Activated CD8-positive, alpha-beta memory T cell treated with anti-CD3 and anti-CD28 coated beads, Interleukin-2, amount 50 U/mL, for 4 hours (primary cell): ENCODE data around the gene ASNS.

Source experiments
- DNase-seq: peaks from one replicate; pipeline ENCODE4 v3.0.0-alpha.2; 2020

ASNS gene

DNA sequence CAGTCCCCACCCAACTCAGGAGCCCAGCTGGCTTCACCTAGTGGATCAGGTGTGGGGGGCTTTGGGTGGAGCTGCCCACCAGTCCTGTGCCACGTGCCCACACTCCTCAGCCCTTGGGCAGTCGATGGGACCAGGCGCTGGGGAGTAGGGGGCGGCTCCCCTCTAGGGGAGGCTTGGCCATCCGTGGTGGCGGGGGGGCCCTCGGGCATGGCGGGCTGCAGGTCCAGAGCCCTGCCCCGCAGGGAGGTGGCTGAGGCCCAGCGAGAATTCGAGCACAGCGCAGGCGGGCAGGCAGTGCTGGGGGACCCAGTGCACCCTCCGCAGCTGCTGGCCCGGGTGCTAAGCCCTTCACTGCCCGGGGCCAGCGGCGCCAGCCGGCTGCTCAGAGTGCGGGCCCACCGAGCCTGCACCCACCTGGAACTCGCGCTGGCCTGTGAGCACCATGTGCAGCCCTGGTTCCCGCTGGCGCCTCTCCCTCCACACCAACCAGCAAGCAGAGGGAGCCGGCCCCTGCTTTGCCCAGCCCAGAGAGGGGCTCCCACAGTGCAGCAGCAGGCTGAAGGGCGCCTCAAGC lies 29.3 kb downstream of the ASNS start:
- DNase-seq = no peak

DNA sequence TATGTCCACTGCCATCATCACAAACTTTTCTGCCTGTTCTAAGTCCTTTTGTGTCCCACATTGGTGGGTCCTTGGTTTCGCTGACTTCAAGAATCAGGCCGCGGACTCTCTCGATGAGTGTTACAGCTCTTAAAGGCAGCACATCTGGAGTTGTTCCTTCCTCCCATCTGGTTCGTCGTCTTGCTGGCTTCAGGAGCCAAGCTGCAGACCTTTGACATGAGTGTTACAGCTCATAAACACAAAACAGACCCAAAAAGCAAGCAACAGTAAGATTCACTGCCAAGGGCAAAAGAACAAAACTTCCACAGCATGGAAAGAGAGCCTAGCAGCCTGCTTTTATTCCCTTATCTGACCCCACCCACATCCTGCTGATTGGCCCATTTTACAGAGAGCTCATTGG lies 30.2 kb downstream of the ASNS start:
- DNase-seq = no peak

- DNase-seq = peak; percentile 60
These were observed 36.7 kb downstream of the ASNS start for GRCh38 chr7:97835296-97836138.

GRCh38 chr7:97819161-97819560 lies 53.0 kb downstream of the ASNS start:
- no peak for DNase-seq

DNA sequence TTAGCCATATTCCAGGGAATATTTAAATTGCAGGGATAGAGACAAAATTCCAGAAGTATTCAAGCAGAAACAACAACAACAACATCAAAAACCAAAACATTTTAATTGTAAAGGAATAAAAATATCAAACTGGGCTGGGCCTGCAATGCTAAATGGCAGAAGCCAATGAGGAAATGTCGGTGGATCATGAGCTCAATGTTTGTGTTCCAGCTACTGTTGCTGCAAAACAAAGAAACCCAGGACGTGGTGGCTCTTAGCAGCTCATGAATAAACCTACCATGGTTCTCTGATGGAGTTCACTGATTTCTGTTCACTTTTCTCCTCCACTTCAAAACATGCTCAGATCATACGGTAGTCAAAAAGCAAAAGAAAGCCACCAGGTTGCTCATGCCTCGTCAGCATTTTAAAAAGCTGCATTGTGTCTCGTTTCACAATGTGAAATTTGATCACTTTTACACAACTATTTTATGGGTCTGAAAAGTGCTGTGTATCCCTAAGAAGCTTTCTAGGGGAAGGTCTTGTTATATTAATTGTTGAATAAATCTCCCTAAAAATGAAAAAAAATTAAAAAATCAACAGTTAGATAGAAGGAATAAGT lies 54.0 kb downstream of the ASNS start:
- no peak for DNase-seq
